Measurements from ENCODE around the gene TXNRD1. TPM values are rescaled to one million over a fixed set of nuclear protein-coding genes. Genes with fewer than 3 reads are reported as not detected.

The TXNRD1 gene
- polyA plus RNA-seq, 4 donors, result 29.3 to 64.2 (median 49.2) TPM

GRCh38 chr12:104219908-104220404, 4.4 kb downstream of the TXNRD1 start:
- Histone ChIP-seq H3K27me3 (ENCODE audit: control insufficient read depth in 3 of 3, insufficient read depth in 3 of 3, low read length in 3 of 3) (peaks cover 0 to 7% (median 2%) of the 10 kb centered on the region in 3 donors), H3K9me3 (ENCODE audit: control insufficient read depth in 2 of 2, insufficient read depth in 1 of 2, low read depth in 1 of 2, low read length in 1 of 2) (no peaks in the 10 kb centered on the region), H3K27ac (ENCODE audit: low read depth in 1 of 3, low read length in 2 of 3) (peak overlapping the region in 2 of 3 donors; percentile 37 to 93), H3K4me1 (ENCODE audit: control insufficient read depth in 3 of 3, insufficient read depth in 2 of 3, low read depth in 1 of 3, low read length in 2 of 3) (peaks cover 2 to 6% (median 4%) of the 10 kb centered on the region in 3 donors), H3K4me3 (ENCODE audit: low read depth in 1 of 3, low read length in 3 of 3) (no peak overlapping the region), H3K36me3 (ENCODE audit: control insufficient read depth in 3 of 3, insufficient read depth in 2 of 3, low read depth in 1 of 3, low read length in 3 of 3) (no peaks in the 10 kb centered on the region)
- no peak for FAIRE-seq
- 3 to 33% (median 20%) methylated on average over 4 of the region's 4 CpGs for WGBS, 3 donors
- peak; percentile 23 to 84 for DNase-seq

DNA sequence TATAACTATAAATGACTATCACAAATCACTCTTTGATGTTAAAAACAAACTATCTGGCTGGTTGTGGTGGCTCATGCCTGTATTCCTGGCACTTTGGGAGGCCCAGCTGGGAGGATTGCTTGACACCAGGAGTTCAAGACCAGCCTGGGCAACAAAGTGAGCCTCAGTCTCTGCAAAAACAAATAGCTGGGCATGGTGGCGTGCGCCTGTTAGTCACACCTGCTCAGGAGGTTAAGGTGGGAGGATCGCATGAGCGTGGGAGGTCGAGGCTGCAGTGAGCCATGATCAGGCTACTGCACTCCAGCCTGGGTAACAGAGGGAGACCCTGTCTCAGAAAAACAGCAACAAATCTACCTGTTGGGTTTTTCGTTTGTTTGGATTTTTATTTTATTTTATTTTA, 5.4 kb downstream of the TXNRD1 start:
- no peaks in the 10 kb centered on the region for H3K36me3 ChIP-seq (ENCODE audit: control insufficient read depth in 3 of 3, insufficient read depth in 2 of 3, low read depth in 1 of 3, low read length in 3 of 3)
- H3K9me3 ChIP-seq (ENCODE audit: control insufficient read depth in 2 of 2, insufficient read depth in 1 of 2, low read depth in 1 of 2, low read length in 1 of 2), result no peaks in the 10 kb centered on the region
- peaks cover 0 to 4% (median 2%) of the 10 kb centered on the region in 3 donors for H3K27me3 ChIP-seq (ENCODE audit: control insufficient read depth in 3 of 3, insufficient read depth in 3 of 3, low read length in 3 of 3)
- no peak overlapping the region for H3K27ac ChIP-seq (ENCODE audit: low read depth in 1 of 3, low read length in 2 of 3)
- no peak overlapping the region for H3K4me3 ChIP-seq (ENCODE audit: low read depth in 1 of 3, low read length in 3 of 3)
- DNase-seq (no peak), FAIRE-seq (no peak)
- WGBS, 3 donors, result 92 to 94% (median 93%) methylated on average over 6 of the region's 6 CpGs
- H3K4me1 ChIP-seq (ENCODE audit: control insufficient read depth in 3 of 3, insufficient read depth in 2 of 3, low read depth in 1 of 3, low read length in 2 of 3), result peaks cover 2 to 6% (median 4%) of the 10 kb centered on the region in 3 donors

GRCh38 chr12:104222976-104223375, 7.4 kb downstream of the TXNRD1 start:
- no peaks in the 10 kb centered on the region for H3K36me3 ChIP-seq (ENCODE audit: control insufficient read depth in 3 of 3, insufficient read depth in 2 of 3, low read depth in 1 of 3, low read length in 3 of 3)
- WGBS, 3 donors, result 67 to 93% (median 83%) methylated on average over 1 of the region's 1 CpG
- no peak for FAIRE-seq
- no peak overlapping the region for H3K27ac ChIP-seq (ENCODE audit: low read depth in 1 of 3, low read length in 2 of 3)
- H3K4me1 ChIP-seq (ENCODE audit: control insufficient read depth in 3 of 3, insufficient read depth in 2 of 3, low read depth in 1 of 3, low read length in 2 of 3), result peaks cover 2 to 6% (median 4%) of the 10 kb centered on the region in 3 donors
- no peaks in the 10 kb centered on the region for H3K9me3 ChIP-seq (ENCODE audit: control insufficient read depth in 2 of 2, insufficient read depth in 1 of 2, low read depth in 1 of 2, low read length in 1 of 2)
- H3K4me3 ChIP-seq (ENCODE audit: low read depth in 1 of 3, low read length in 3 of 3), result no peak overlapping the region
- peaks cover 0 to 2% (median 0%) of the 10 kb centered on the region in 3 donors for H3K27me3 ChIP-seq (ENCODE audit: control insufficient read depth in 3 of 3, insufficient read depth in 3 of 3, low read length in 3 of 3)
- DNase-seq, result no peak

DNA sequence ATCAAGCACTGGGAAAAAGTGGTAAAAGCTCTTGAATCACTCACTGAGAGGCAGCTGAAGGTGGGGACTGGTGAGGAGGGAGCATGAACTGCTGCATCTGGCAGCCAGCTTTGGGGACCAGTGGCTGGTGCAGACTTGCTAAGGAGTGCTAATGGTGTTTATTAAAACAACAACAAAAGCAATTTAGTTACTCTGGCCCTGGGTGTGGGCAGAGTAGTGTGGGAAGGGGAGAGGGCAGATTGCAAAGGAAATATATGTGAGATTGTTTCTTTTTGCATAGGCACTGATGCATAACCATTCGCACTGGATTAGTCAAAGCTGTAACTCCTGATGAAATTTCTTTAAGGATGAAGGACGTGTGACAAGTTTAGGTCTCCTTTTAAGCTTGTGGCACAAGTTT, 8.1 kb downstream of the TXNRD1 start:
- no peaks in the 10 kb centered on the region for H3K9me3 ChIP-seq (ENCODE audit: control insufficient read depth in 2 of 2, insufficient read depth in 1 of 2, low read depth in 1 of 2, low read length in 1 of 2)
- H3K4me1 ChIP-seq (ENCODE audit: control insufficient read depth in 3 of 3, insufficient read depth in 2 of 3, low read depth in 1 of 3, low read length in 2 of 3), result peaks cover 2 to 6% (median 4%) of the 10 kb centered on the region in 3 donors
- peaks cover 0 to 2% (median 0%) of the 10 kb centered on the region in 3 donors for H3K27me3 ChIP-seq (ENCODE audit: control insufficient read depth in 3 of 3, insufficient read depth in 3 of 3, low read length in 3 of 3)
- H3K4me3 ChIP-seq (ENCODE audit: low read depth in 1 of 3, low read length in 3 of 3), result no peak overlapping the region
- FAIRE-seq (no peak), DNase-seq (peak in 1 of 2 donors; percentile 27)
- no peaks in the 10 kb centered on the region for H3K36me3 ChIP-seq (ENCODE audit: control insufficient read depth in 3 of 3, insufficient read depth in 2 of 3, low read depth in 1 of 3, low read length in 3 of 3)
- whole genome bisulfite sequencing, 3 donors, result 61 to 70% (median 66%) methylated on average over 2 of the region's 2 CpGs
- no peak overlapping the region for H3K27ac ChIP-seq (ENCODE audit: low read depth in 1 of 3, low read length in 2 of 3)

GRCh38 chr12:104226672-104227071, 11.1 kb downstream of the TXNRD1 start:
- no peak overlapping the region for H3K27ac ChIP-seq (ENCODE audit: low read depth in 1 of 3, low read length in 2 of 3)
- no peak overlapping the region for H3K4me3 ChIP-seq (ENCODE audit: low read depth in 1 of 3, low read length in 3 of 3)
- 95 to 96% (median 95%) methylated on average over 3 of the region's 3 CpGs for WGBS, 3 donors
- DNase-seq (no peak), FAIRE-seq (no peak)
- H3K36me3 ChIP-seq (ENCODE audit: control insufficient read depth in 3 of 3, insufficient read depth in 2 of 3, low read depth in 1 of 3, low read length in 3 of 3), result no peaks in the 10 kb centered on the region
- H3K27me3 ChIP-seq (ENCODE audit: control insufficient read depth in 3 of 3, insufficient read depth in 3 of 3, low read length in 3 of 3), result peaks cover 0 to 2% (median 0%) of the 10 kb centered on the region in 3 donors
- no peaks in the 10 kb centered on the region for H3K4me1 ChIP-seq (ENCODE audit: control insufficient read depth in 3 of 3, insufficient read depth in 2 of 3, low read depth in 1 of 3, low read length in 2 of 3)
- no peaks in the 10 kb centered on the region for H3K9me3 ChIP-seq (ENCODE audit: control insufficient read depth in 2 of 2, insufficient read depth in 1 of 2, low read depth in 1 of 2, low read length in 1 of 2)

DNA sequence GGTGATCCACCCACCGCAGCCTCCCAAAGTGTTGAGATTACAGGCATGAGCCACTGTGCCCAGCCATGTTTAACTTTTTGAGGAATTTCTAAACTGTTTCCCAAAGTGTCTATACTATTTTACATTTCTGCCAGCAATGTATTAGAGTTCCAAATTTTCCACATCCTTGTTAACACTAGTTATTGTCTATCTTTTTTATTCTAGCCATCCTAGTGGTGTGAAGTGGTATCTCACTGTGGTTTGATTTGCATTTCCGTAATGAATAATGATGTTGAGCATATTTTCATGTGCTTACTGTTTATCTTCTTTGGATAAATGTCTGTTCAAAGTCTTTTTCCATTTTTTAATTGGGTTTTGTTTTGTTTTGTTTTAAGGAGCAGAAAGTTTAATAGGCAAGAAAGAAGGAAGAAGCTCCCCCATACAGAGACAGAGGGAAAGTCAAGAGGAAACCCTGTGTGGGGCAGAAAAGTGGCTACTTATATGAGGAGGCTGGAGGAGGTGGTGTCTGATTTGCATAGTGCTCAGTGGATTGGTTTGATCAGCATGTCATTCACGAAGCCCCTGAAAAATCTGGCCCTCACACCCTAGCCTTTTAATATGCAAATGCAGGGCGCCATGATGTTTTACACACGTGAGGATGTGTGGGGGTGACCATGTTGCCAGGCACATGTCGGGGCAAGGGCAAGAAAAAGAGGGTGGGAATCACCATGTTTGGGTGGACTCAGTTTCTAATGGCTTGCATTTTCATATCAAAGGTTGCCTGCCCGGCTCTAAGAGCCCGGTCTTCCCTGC, 14.9 kb downstream of the TXNRD1 start:
- no peak overlapping the region for H3K4me3 ChIP-seq (ENCODE audit: low read depth in 1 of 3, low read length in 3 of 3)
- 79 to 86% (median 80%) methylated on average over 8 of the region's 8 CpGs for WGBS, 3 donors
- H3K9me3 ChIP-seq (ENCODE audit: control insufficient read depth in 2 of 2, insufficient read depth in 1 of 2, low read depth in 1 of 2, low read length in 1 of 2), result peaks cover 5 to 22% of the 10 kb centered on the region in 2 donors
- no peaks in the 10 kb centered on the region for H3K4me1 ChIP-seq (ENCODE audit: control insufficient read depth in 3 of 3, insufficient read depth in 2 of 3, low read depth in 1 of 3, low read length in 2 of 3)
- H3K27ac ChIP-seq (ENCODE audit: low read depth in 1 of 3, low read length in 2 of 3), result no peak overlapping the region
- FAIRE-seq (no peak), DNase-seq (no peak)
- H3K27me3 ChIP-seq (ENCODE audit: control insufficient read depth in 3 of 3, insufficient read depth in 3 of 3, low read length in 3 of 3), result no peaks in the 10 kb centered on the region
- H3K36me3 ChIP-seq (ENCODE audit: control insufficient read depth in 3 of 3, insufficient read depth in 2 of 3, low read depth in 1 of 3, low read length in 3 of 3), result no peaks in the 10 kb centered on the region

- Histone ChIP-seq H3K4me1 (ENCODE audit: control insufficient read depth in 3 of 3, insufficient read depth in 2 of 3, low read depth in 1 of 3, low read length in 2 of 3) (no peaks in the 10 kb centered on the region), H3K4me3 (ENCODE audit: low read depth in 1 of 3, low read length in 3 of 3) (no peak overlapping the region), H3K27ac (ENCODE audit: low read depth in 1 of 3, low read length in 2 of 3) (no peak overlapping the region), H3K27me3 (ENCODE audit: control insufficient read depth in 3 of 3, insufficient read depth in 3 of 3, low read length in 3 of 3) (no peaks in the 10 kb centered on the region), H3K36me3 (ENCODE audit: control insufficient read depth in 3 of 3, insufficient read depth in 2 of 3, low read depth in 1 of 3, low read length in 3 of 3) (no peaks in the 10 kb centered on the region), H3K9me3 (ENCODE audit: control insufficient read depth in 2 of 2, insufficient read depth in 1 of 2, low read depth in 1 of 2, low read length in 1 of 2) (peaks cover 5 to 27% of the 10 kb centered on the region in 2 donors)
- DNase-seq, result no peak
- no peak for FAIRE-seq
- WGBS, 3 donors, result 95 to 96% (median 96%) methylated on average over 6 of the region's 6 CpGs
Measured at GRCh38 chr12:104232609-104233280, 17.2 kb downstream of the TXNRD1 start.

GRCh38 chr12:104234926-104235499, 19.4 kb downstream of the TXNRD1 start:
- peaks cover 5 to 27% of the 10 kb centered on the region in 2 donors for H3K9me3 ChIP-seq (ENCODE audit: control insufficient read depth in 2 of 2, insufficient read depth in 1 of 2, low read depth in 1 of 2, low read length in 1 of 2)
- FAIRE-seq (no peak), DNase-seq (no peak)
- no peaks in the 10 kb centered on the region for H3K4me1 ChIP-seq (ENCODE audit: control insufficient read depth in 3 of 3, insufficient read depth in 2 of 3, low read depth in 1 of 3, low read length in 2 of 3)
- whole genome bisulfite sequencing, 3 donors, result 94 to 98% (median 96%) methylated on average over 7 of the region's 7 CpGs
- H3K4me3 ChIP-seq (ENCODE audit: low read depth in 1 of 3, low read length in 3 of 3), result no peak overlapping the region
- H3K27me3 ChIP-seq (ENCODE audit: control insufficient read depth in 3 of 3, insufficient read depth in 3 of 3, low read length in 3 of 3), result no peaks in the 10 kb centered on the region
- no peak overlapping the region for H3K27ac ChIP-seq (ENCODE audit: low read depth in 1 of 3, low read length in 2 of 3)
- H3K36me3 ChIP-seq (ENCODE audit: control insufficient read depth in 3 of 3, insufficient read depth in 2 of 3, low read depth in 1 of 3, low read length in 3 of 3), result no peaks in the 10 kb centered on the region
